ENCODE results near the gene CISH. TPM values are rescaled to one million over a fixed set of nuclear protein-coding genes. Genes with fewer than 3 reads are reported as not detected.

The CISH gene, protein sequence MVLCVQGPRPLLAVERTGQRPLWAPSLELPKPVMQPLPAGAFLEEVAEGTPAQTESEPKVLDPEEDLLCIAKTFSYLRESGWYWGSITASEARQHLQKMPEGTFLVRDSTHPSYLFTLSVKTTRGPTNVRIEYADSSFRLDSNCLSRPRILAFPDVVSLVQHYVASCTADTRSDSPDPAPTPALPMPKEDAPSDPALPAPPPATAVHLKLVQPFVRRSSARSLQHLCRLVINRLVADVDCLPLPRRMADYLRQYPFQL
- total RNA-seq (2014; rRNA removed; shearing (Covaris generic); ENCODE audit: low replicate concordance), result 0.20 TPM in 1 of 2 replicates, not detected in the other

- Histone ChIP-seq H3K36me3 (no peaks in the 10 kb centered on the region), H3K9me3 (no peaks in the 10 kb centered on the region), H3K27me3 (no peaks in the 10 kb centered on the region), H3K4me3 (peak within 1 kb of the TSS; percentile 58)
- DNase-seq, result peak; percentile 85
These were observed at the start of gene CISH for GRCh38 chr3:50611464-50612233. Gene CISH (minus strand): TSS chr3:50611774. CDS start chr3:50611650, 124 bp downstream.

GRCh38 chr3:50660386-50660785, 48.8 kb upstream of the CISH start:
- no peaks in the 10 kb centered on the region for H3K9me3 ChIP-seq
- no peaks in the 10 kb centered on the region for H3K36me3 ChIP-seq
- H3K27me3 ChIP-seq, result no peaks in the 10 kb centered on the region
- H3K4me3 ChIP-seq, result no peak overlapping the region
- no peak for DNase-seq

DNA sequence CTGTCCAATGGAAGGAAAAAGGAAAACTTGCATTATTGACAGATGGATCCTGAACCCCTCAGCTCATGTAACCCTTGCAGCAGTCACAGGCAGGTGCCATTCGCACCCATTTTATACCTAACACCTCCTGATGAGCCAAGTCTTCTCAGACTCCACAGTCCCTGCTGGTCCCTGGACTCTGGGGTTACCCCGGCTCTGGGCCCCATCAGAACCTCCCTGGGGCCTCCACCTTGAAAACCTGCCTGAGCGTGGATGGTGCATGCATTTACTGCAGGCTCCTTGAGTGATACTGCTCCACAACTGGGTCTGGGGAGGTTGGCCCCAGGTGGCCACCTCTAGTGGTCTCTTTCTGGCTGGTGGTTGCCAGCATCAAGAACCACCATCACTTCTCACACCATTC, 47.3 kb upstream of the CISH start:
- H3K27me3 ChIP-seq, result no peaks in the 10 kb centered on the region
- no peaks in the 10 kb centered on the region for H3K36me3 ChIP-seq
- no peak for DNase-seq
- no peaks in the 10 kb centered on the region for H3K9me3 ChIP-seq
- H3K4me3 ChIP-seq, result no peak overlapping the region

DNA sequence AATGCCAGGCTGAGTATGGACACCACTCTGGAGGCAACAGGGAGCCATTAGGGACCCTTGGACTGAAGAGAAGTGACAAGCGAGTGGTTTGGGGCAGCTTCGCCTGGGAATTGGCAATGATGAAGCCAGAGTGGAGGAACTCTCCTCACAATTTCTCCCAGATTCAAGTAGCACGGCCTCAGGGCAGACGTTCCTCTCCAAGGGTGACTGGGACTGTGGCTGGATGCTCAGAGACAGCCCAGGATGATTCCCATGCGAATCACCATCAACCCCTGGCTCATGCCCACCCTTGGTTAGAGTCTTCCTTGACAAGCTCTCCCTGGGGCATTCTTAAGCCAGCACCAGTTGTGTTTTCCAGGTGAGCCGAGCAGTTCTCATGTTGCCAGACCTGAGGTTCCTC, 46.8 kb upstream of the CISH start:
- DNase-seq, result peak; percentile 31
- Histone ChIP-seq H3K36me3 (no peaks in the 10 kb centered on the region), H3K9me3 (no peaks in the 10 kb centered on the region), H3K27me3 (no peaks in the 10 kb centered on the region), H3K4me3 (no peak overlapping the region)

GRCh38 chr3:50657816-50658215, 46.2 kb upstream of the CISH start:
- DNase-seq, result no peak
- Histone ChIP-seq H3K36me3 (no peaks in the 10 kb centered on the region), H3K4me3 (no peak overlapping the region), H3K9me3 (no peaks in the 10 kb centered on the region), H3K27me3 (no peaks in the 10 kb centered on the region)

- no peak for DNase-seq
- Histone ChIP-seq H3K36me3 (no peaks in the 10 kb centered on the region), H3K27me3 (no peaks in the 10 kb centered on the region), H3K9me3 (no peaks in the 10 kb centered on the region), H3K4me3 (no peak overlapping the region)
These were observed 45.8 kb upstream of the CISH start for GRCh38 chr3:50657407-50657806.

GRCh38 chr3:50656417-50657195, 45.0 kb upstream of the CISH start:
- no peak for DNase-seq

GRCh38 chr3:50655009-50655830, 43.6 kb upstream of the CISH start:
- Histone ChIP-seq H3K36me3 (no peaks in the 10 kb centered on the region), H3K4me3 (no peak overlapping the region), H3K27me3 (no peaks in the 10 kb centered on the region), H3K9me3 (no peaks in the 10 kb centered on the region)
- DNase-seq, result no peak

More at GRCh38 chr3:50656417-50657195, 45.0 kb upstream of the CISH start:
- H3K4me3 ChIP-seq, result no peak overlapping the region
- H3K36me3 ChIP-seq, result no peaks in the 10 kb centered on the region
- no peaks in the 10 kb centered on the region for H3K27me3 ChIP-seq
- no peaks in the 10 kb centered on the region for H3K9me3 ChIP-seq

DNA sequence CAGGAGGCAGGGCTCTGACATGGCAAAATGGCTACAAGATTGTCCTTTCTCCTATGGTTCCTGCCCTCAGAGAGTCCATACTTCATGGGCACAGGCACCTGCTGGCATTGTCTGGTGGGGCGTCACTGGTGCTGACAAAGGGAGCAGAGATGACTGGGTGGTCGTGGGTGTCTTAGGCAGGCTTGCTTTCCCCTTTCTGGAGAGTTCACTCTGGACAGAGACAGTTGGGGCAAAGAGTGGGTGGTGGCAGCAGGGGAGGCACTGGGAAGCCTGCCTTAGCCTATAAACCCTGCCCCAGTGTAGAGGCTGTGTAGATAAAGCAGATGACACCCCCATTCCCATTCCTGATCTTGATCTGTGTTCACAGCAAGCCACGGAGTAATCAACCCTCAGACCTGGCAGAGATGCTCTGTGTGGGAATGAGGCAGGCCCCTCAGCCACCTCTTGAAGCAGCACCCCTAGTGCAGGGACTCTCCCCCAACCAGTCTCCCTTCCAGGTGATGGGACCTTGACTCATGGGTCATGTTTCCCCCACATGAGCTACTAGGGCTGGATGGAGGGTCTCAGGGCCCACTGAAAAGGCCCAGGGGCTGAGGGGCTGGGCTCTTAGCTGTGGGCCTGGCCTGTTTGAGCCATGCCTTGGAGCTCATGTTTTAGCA, 42.5 kb upstream of the CISH start:
- Histone ChIP-seq H3K36me3 (no peaks in the 10 kb centered on the region), H3K9me3 (no peaks in the 10 kb centered on the region), H3K4me3 (no peak overlapping the region), H3K27me3 (no peaks in the 10 kb centered on the region)
- no peak for DNase-seq

DNA sequence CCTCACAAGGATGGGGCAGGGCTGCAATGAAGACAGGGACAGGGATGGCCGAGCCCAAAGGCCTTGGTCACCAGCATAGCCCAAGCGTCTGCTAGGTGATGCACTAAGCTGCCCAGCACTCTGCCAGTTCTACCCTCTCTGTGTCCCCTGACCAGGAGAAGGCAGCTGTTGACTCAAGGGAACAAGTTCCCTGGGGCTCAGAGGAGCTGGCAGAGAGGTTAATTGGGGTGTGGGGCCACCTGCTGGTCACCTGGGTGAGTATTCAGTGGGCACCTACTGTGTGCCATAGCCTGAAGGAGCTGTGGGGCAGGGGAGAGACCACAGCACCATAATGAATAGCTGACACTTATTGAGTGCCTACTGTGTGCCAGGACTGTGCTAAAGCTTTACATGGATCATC, 41.1 kb upstream of the CISH start:
- no peak for DNase-seq
- Histone ChIP-seq H3K9me3 (no peaks in the 10 kb centered on the region), H3K4me3 (no peak overlapping the region), H3K36me3 (no peaks in the 10 kb centered on the region), H3K27me3 (no peaks in the 10 kb centered on the region)

GRCh38 chr3:50651920-50652529, 40.5 kb upstream of the CISH start:
- no peaks in the 10 kb centered on the region for H3K9me3 ChIP-seq
- no peak overlapping the region for H3K4me3 ChIP-seq
- H3K27me3 ChIP-seq, result no peaks in the 10 kb centered on the region
- no peaks in the 10 kb centered on the region for H3K36me3 ChIP-seq
- no peak for DNase-seq

DNA sequence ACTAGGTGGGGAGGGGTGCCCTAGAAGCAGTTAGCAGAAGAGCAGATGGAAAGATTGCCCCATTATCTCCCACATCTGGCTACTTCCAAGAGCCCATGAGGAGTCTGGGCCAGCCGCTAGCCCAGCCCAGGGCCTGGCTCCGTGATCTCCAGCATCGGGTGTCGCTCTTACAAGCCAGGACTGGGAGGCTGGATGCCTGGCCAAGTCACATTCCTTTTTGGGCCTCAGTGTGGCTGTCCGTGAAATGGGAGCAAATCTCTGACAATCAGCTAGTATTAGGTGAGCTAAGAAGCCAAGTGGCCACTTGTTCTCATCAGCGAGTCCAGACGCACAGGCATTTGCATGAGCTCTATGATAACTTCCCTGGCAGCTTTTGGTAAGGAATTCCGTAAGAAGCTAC, 39.9 kb upstream of the CISH start:
- H3K36me3 ChIP-seq, result no peaks in the 10 kb centered on the region
- H3K27me3 ChIP-seq, result no peaks in the 10 kb centered on the region
- H3K9me3 ChIP-seq, result no peaks in the 10 kb centered on the region
- no peak for DNase-seq
- H3K4me3 ChIP-seq, result no peak overlapping the region

- Histone ChIP-seq H3K36me3 (no peaks in the 10 kb centered on the region), H3K4me3 (no peak overlapping the region), H3K27me3 (no peaks in the 10 kb centered on the region), H3K9me3 (no peaks in the 10 kb centered on the region)
- no peak for DNase-seq
These were observed 38.4 kb upstream of the CISH start for GRCh38 chr3:50650018-50650417.

GRCh38 chr3:50649451-50649931, 37.9 kb upstream of the CISH start:
- no peaks in the 10 kb centered on the region for H3K9me3 ChIP-seq

DNA sequence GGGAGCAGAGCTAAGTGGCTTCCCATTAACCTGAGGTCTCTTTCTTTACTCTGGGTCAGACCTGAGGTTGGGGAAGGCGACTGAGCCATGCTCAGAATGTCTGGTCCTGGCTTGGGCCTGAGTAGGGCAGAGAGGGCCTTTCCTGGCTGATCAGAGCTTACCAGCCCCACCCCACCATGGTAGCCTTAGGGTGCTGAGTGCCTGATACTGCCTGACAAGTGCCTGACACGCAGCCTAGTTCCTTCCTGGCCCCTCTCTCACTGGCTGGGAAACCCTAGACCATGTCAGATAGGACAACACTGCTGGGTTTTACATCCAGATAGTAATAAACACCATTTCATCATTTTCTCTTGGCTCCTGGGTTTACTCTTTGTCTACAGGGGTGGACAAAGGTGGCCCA, 37.4 kb upstream of the CISH start:
- Histone ChIP-seq H3K4me3 (no peak overlapping the region), H3K36me3 (no peaks in the 10 kb centered on the region), H3K9me3 (no peaks in the 10 kb centered on the region), H3K27me3 (no peaks in the 10 kb centered on the region)
- DNase-seq, result no peak

More at GRCh38 chr3:50649451-50649931, 37.9 kb upstream of the CISH start:
- H3K36me3 ChIP-seq, result no peaks in the 10 kb centered on the region
- no peak for DNase-seq
- H3K4me3 ChIP-seq, result no peak overlapping the region
- H3K27me3 ChIP-seq, result no peaks in the 10 kb centered on the region

Measured in MG63 (cell line).